Occipital lobe (tissue), 2 donors: Measurements from ENCODE around the gene KCNJ14. TPM values are rescaled to one million over a fixed set of nuclear protein-coding genes. Genes with fewer than 3 reads are reported as not detected.
A peak's percentile ranks its signal among the peaks of the same experiment; 100 is the strongest.

ENCODE experiments used
- DNase-seq: peaks from one replicate; lab custom pipeline; 2025; lab: John Stamatoyannopoulos, UW
- total RNA-seq: library from RNA; depleted of rRNA; stranded (reverse); fragments of >200 nt; gene quantifications from one replicate; pipeline ENCODE4 v1.2.3, GENCODE V29; 2014

Gene KCNJ14
- total RNA-seq, 1 donor from 2014 or later, result 0.47 TPM

GRCh38 chr19:48445256-48445605, 10.1 kb upstream of the KCNJ14 start:
- DNase-seq, result no peak

GRCh38 chr19:48445606-48446481, 9.5 kb upstream of the KCNJ14 start, which contains the start of gene GRWD1:
GRWD1 (plus strand) TSS chr19:48445983; CDS start chr19:48446006, 23 bp downstream.
- DNase-seq, result peak; percentile 83

- no peak for DNase-seq
These were observed 8.8 kb upstream of the KCNJ14 start for GRCh38 chr19:48446579-48446978.

GRCh38 chr19:48448563-48448962, 6.8 kb upstream of the KCNJ14 start:
- DNase-seq, result no peak

GRCh38 chr19:48450441-48450840, 4.9 kb upstream of the KCNJ14 start:
- no peak for DNase-seq

- no peak for DNase-seq
These were observed 4.5 kb upstream of the KCNJ14 start for GRCh38 chr19:48450863-48451262.

GRCh38 chr19:48451624-48452023, 3.8 kb upstream of the KCNJ14 start:
- no peak for DNase-seq

GRCh38 chr19:48452289-48453190, 2.8 kb upstream of the KCNJ14 start:
- no peak for DNase-seq

- DNase-seq, result no peak
These were observed 1.1 kb upstream of the KCNJ14 start for GRCh38 chr19:48454150-48454730.

- DNase-seq, result no peak
These were observed 661 bp downstream of the KCNJ14 start for GRCh38 chr19:48455908-48456562.

- no peak for DNase-seq
These were observed 1.5 kb downstream of the KCNJ14 start for GRCh38 chr19:48456864-48457263.

- DNase-seq, result no peak
These were observed 2.6 kb downstream of the KCNJ14 start for GRCh38 chr19:48458016-48458415.

- DNase-seq, result no peak
These were observed 6.2 kb downstream of the KCNJ14 start for GRCh38 chr19:48461651-48461981.

GRCh38 chr19:48461982-48462655, 6.7 kb downstream of the KCNJ14 start:
- no peak for DNase-seq

GRCh38 chr19:48465215-48465614, 9.8 kb downstream of the KCNJ14 start:
- DNase-seq, result no peak

GRCh38 chr19:48466561-48467325, 11.4 kb downstream of the KCNJ14 start:
- no peak for DNase-seq

GRCh38 chr19:48468772-48469288, 13.5 kb downstream of the KCNJ14 start:
- peak; percentile 100 for DNase-seq

GRCh38 chr19:48469289-48469881, 14.0 kb downstream of the KCNJ14 start, which contains the start of gene CYTH2:
CYTH2 (plus strand) TSS chr19:48469369; CDS start chr19:48469508, 139 bp downstream.
- peak; percentile 76 for DNase-seq

- no peak for DNase-seq
These were observed 14.7 kb downstream of the KCNJ14 start for GRCh38 chr19:48469934-48470680.
